HG03439 (cell line): ENCODE measurements around the gene WWOX.

Source experiments
- ATAC-seq: cut with Tn5 transposase; IDR thresholded peaks from one replicate; pipeline ENCODE4 v1.9.1; 2021; ENCODE audit warnings: mild to moderate bottlenecking, moderate library complexity; ENCODE audit not compliant: unreplicated experiment

Gene WWOX

DNA sequence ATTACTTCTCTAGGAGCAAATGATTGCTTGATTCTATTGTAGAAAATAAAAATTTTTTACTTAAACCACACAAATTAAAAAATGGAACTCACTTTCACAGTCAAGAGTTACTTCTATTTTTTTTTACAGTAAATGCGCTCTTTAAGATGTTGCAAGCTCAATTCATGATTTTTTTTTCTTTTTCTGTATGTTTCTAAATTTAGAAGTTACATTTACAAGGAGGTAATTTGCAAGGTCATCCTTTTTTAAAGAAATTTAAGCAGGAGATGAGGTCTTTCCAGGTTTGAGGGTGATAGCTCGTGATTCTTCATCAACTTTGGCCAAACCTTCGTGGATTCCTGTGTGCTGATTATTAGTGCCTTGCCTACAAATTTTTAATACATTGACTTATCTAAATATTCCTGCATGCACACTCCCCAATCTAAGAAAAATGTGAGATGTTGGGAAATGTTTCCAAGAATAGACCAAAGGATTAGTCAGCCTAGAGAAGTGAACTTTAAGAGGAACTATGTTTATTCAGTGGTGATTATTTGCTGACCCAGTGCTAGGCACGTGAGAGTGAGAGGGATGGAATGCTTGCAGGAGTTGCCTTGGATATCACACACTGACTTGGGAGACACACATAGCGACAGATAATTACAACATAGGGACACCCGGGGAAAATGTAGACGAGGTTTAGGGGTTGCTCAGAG lies 1071.2 kb downstream of the WWOX start:
- no peak for ATAC-seq

DNA sequence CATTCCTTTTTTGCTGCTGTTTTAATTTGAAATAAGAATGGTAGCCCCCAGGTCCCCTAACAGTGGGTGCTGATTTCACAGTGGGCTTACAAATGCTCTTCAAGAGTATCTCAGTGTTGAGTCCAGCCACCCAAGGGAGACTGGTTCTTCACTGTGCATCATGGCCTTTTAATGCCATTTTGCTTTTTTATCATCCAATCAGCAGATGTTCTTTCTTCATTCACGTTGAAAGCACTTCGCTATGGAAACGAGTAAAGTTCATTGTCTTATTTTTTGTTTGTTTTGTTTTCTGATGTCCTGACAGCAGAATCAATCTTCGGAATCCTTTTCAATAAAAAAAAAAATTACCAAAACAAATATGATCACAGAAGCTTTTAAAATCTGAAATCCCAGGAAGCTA lies 1072.0 kb downstream of the WWOX start:
- no peak for ATAC-seq

DNA sequence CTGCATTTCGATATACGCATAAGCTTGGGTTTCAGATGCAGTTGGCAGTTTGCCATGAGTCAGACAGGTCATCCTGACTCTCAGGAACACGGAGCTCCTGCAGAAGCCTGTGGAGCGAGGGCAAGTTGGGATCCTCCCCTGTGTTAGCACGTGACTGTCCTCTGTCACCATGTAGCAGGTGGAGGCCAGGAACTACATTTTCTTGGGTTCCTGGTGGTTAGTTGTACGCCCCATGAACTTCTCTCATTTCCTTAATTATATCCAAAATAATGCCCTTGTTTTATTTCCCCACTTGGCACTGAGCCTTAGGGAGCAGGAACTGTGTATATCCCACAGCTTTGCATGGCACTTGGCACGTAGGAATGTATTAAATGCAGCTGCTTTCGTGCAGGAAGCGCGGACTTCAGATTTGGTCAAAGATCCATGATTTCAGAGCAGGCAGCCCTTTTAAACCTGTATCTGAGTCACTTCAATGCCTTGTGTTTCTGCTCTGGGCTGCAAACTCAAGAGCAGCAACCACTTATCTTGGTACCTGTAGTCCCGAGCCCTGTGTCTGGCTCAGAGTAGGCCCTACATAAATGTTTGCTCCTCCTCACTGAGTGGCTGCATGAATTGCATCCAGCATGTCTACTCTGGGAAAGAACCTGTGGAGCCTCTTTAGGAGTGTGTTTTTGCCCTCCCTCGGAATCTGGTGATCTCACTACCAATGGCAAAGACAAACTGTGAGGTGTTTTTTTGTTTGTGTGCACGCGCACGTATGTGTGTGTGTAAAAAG lies 1072.7 kb downstream of the WWOX start:
- ATAC-seq, result no peak

DNA sequence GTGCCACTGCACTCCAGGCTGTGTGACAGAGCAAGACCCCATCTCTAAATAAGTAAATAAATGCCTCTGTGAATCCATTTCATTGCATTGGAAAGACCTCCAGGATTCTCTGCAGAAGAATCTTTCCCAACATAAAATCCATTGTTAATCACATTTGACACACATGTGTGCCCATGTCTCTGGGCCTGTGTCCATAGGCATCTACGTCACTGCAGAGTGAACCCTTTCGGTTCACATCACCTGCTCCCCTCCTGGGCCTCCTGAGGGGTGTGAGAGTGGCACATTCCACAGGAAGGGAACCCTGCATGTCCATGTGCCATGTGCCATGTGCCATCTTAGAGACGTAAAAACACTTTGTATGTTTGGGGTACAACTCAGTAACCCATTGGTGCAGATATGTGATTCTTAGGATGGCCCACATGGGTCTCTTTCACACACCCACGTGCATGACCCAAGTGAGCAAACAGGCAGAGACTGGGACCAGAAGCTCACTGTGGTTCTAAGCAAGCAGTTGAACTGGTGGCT lies 1073.6 kb downstream of the WWOX start:
- ATAC-seq, result no peak

DNA sequence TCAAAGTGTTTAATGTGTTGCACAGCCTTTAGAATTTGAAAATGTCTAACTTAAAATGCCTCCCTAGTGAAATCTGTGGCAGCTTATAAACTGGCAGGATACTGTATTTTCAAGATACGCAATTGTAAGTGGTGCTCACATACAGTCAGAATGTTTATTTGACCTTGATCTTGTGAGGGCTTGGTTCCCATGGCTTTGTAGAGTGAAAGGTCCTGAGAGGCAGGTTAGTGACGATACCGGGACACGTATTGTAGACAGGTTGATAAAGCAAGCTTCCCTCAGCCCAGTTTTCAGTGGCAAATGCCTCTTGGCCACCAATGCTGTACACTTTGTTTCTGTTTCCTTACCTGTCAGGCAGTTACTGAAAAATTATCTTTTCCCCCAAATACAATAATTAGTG lies 1074.5 kb downstream of the WWOX start:
- ATAC-seq, result no peak

DNA sequence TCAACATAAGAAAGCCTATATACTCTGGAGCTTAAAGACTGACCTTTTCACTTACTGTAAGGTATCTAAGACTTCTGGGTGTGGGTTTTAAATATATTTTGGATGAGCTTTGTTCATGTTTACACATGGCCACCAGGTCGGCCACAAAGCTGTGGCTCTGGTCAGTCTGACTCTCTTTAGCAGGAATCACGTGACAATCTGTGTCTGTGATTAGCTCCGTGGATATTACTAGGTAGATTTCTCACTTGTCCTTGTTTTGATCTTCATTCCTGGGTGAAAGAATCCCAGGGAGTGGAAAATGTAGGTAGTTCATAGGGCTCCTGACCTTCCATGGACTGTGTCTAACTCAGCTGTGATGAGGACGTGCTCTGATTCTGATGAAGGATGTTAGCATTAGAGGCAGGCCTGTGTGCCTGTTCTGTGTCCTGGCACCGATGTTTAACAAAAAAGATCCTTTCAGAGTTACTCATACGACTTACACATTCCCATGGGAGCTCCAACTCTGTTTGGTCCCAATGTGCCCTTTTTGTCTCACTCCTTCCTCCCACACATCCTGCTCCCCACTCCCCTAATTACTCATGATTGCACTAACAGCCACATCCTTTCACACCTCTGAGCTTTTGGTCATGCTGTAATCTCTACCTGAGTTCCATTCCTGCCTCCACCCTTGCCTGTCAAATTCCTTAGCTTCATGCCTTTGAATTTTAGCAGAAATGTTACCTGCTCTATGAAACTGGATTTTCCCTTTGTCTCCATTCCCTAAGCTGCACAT lies 1076.0 kb downstream of the WWOX start:
- ATAC-seq, result no peak

DNA sequence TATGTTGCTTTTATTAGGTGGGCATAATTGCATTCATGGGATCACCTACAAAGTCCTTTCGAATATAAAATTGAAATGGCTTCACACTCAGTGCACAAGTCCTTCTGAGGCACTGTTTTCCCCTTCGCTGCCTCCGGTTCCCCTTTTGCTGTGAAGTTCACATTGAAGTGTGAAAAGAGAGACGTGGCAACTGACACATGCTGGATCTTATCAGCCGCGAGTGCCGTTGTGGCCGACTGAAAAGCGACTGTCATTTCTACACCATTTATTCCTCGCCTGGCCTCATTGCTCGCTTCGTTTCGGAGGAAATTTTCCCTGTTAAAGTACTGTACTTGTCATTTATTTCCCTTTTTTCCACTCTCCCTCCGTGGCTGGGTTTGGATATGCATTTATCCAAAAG lies 1077.6 kb downstream of the WWOX start:
- ATAC-seq, result no peak

DNA sequence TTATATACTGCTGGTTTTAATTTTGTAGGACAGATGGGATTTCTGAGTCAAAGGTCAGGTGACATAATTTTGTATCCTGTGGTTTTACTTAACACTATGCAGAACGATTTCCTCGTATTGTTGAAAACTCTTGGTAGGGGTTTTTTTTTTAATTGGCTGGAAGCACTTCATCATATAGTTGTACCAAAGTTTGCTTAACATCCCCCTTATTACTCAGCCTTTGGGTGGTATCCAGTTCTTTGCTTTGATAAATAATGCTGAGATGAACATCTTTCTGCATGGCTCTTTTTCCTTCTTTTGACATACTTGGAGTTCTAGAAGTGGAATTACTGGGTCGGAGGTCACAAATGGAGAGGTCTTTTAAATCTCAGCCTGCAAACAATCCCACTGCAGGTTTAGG lies 1082.0 kb downstream of the WWOX start:
- ATAC-seq, result no peak

DNA sequence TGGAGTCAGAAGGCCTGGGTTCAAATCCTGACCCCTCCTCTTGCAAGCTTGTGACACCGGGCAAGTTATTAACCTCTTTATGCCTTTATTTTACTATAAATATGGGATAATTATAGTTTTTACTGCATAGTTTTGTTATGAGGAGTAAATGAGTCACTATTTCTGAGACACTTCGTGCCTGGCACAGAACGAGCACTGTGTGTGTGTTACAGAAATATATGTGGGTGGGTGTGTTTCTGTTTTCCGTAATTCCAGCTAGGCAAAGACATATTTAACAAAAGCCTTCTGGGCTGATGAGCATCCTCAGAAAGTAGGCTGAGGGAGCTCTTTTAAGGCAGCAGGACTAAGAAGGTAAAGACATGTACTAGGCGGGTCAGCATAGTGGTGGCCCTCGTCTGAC lies 1083.2 kb downstream of the WWOX start:
- no peak for ATAC-seq

DNA sequence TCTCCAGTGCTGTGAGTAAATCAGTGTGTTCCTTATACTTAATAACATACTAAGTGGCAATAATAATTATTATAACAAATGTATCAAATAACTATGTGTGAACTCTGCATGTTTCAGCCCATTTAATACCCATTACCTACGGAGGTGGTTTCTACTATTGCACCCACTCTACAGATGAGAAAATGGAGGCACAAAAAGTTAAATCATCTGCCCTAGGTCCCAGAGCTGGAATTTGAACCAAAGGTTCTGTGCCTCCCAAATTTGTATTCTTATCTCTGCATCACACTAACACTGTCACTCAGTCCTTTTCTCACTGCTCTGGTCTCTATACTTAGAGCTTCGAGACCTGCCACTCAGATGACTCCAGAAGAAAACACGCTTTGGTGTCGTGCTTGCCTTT lies 1084.1 kb downstream of the WWOX start:
- no peak for ATAC-seq

- no peak for ATAC-seq
These were observed 1085.1 kb downstream of the WWOX start for GRCh38 chr16:79184464-79185030.

DNA sequence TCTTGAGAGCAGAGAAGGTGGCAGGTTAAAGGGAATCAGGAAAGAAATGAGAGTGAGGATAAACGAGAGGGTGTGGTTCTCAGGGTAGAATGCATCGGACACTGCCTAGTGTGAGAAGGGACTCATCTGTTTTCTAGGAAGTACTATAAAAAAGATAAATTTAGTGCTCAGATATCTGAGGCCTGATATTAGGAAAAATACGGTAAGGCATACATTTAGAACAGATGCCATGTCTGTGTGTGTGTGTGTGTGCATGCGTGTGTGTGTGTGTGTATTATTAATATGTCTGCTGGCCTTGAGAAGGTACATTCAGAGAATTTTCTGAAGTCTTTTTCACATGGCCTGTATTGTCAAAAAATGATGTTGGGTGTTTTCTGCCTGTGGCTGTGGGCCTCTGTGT lies 1086.3 kb downstream of the WWOX start:
- no peak for ATAC-seq

DNA sequence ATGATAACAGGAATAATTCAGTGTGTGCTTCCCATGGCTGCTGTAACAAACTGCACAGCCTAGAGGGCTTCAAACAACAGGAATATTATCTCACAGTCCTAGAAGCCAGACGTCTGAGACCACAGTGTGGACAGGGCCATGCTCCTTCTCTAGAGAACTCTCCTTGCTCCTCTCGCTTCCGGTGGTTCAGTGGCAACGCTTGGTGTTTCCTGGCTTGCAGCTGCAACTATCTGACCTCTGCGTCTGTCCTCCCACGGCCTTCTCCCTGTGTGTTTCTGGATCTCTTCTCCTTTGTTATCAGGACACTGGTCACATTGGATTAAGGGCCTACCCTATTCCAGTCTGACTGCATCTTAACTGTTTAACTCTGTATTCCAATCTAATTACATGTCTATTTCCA lies 1086.7 kb downstream of the WWOX start:
- no peak for ATAC-seq

- no peak for ATAC-seq
These were observed 1088.8 kb downstream of the WWOX start for GRCh38 chr16:79188115-79188738.

- no peak for ATAC-seq
These were observed 1089.3 kb downstream of the WWOX start for GRCh38 chr16:79188739-79189122.

- ATAC-seq, result no peak
These were observed 1091.1 kb downstream of the WWOX start for GRCh38 chr16:79190542-79190941.

DNA sequence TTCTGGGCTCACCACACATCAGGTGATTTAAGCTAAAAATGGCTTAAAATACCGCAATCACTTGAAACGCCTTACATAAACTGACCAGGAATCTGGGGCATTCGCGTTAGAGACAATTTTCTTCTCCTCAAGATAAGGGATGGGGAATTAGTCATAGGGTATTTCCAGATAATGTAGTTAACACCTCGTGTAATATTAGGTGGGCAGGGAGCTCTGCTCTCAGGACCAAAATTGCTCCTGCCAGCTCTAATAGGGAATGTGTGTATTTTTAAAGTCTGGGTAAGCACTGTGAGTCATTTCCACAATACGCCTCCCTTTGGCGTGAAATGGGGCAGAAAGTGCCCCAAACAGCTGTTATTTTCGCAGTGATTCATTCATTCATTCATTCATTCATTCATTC lies 1092.5 kb downstream of the WWOX start:
- no peak for ATAC-seq

GRCh38 chr16:79192904-79193303 lies 1093.5 kb downstream of the WWOX start:
- no peak for ATAC-seq

GRCh38 chr16:79194291-79194690 lies 1094.8 kb downstream of the WWOX start:
- no peak for ATAC-seq

DNA sequence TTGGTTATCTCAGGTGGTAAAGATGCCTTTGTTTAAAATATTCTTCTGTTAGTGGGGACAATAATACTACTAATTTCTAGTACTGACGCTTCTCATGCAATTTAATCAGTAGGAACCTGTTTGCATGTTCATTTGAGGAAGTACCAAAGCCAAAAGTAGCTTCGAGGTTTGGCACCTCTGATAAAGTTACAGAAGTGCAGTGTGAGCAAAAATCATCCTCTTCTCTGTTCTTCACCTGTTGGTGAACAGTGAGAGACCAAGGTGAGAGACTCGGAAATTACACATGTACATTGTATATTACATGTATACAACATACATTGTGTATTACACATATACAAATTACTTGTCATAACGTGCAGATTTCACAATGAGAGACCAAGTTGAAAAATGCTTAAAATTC lies 1096.5 kb downstream of the WWOX start:
- no peak for ATAC-seq

- ATAC-seq, result no peak
These were observed 1102.0 kb downstream of the WWOX start for GRCh38 chr16:79201436-79201835.
